Neural progenitor cell (in vitro differentiated cells): ENCODE results near the gene STK24. TPM values are rescaled to one million over a fixed set of nuclear protein-coding genes. Genes with fewer than 3 reads are reported as not detected.

Experiments used
- DNase-seq: peaks from one replicate; pipeline ENCODE4 v3.0.0-alpha.2; 2016; ENCODE audit warnings: low spot score
- H2AFZ ChIP-seq: fragments of 200-600 bp; sonication (generic); replicated peaks from 2 replicates; pipeline ENCODE4 v1.6.1; 2016; ENCODE audit warnings: antibody characterized with exemption
- H3F3A ChIP-seq: fragments of 200-600 bp; sonication (generic); 2 replicates; pipeline ENCODE4 v1.6.1; 2016; ENCODE audit warnings: antibody characterized with exemption, low read depth
- H3K27ac ChIP-seq: fragments of 200-600 bp; sonication (generic); 2 replicates; pipeline ENCODE4 v1.5.1; 2016; ENCODE audit warnings: mild to moderate bottlenecking
- H3K27me3 ChIP-seq: fragments of 200-600 bp; sonication (generic); 2 replicates; pipeline ENCODE4 v1.6.1; 2016; ENCODE audit warnings: mild to moderate bottlenecking, moderate library complexity
- H3K36me3 ChIP-seq: fragments of 200-600 bp; sonication (generic); 2 replicates; pipeline ENCODE4 v1.5.1; 2016
- H3K4me1 ChIP-seq: fragments of 200-600 bp; sonication (generic); 2 replicates; pipeline ENCODE4 v1.6.1; 2016; ENCODE audit warnings: mixed run types
- H3K4me2 ChIP-seq: fragments of 200-600 bp; sonication (generic); 2 replicates; pipeline ENCODE4 v1.6.1; 2016
- H3K4me3 ChIP-seq: fragments of 200-600 bp; sonication (generic); 2 replicates; pipeline ENCODE4 v1.5.1; 2016
- H3K79me2 ChIP-seq: fragments of 200-600 bp; sonication (generic); 2 replicates; pipeline ENCODE4 v1.6.1; 2016; ENCODE audit warnings: low read depth
- H3K9ac ChIP-seq: fragments of 200-600 bp; sonication (generic); 2 replicates; pipeline ENCODE4 v1.6.1; 2016
- H3K9me3 ChIP-seq: fragments of 200-600 bp; sonication (generic); 2 replicates; pipeline ENCODE4 v1.5.1; 2016; ENCODE audit warnings: low read depth
- H4K20me1 ChIP-seq: fragments of 200-600 bp; sonication (generic); 2 replicates; pipeline ENCODE4 v1.6.1; 2016; ENCODE audit warnings: low read depth
- H3K27ac Mint-ChIP-seq: 3 replicates; pipeline ENCODE4 v1.8.0; 2021; ENCODE audit warnings: mixed read lengths
- H3K27me3 Mint-ChIP-seq: 2 replicates; pipeline ENCODE4 v1.8.0; 2022; ENCODE audit warnings: low read depth, mild to moderate bottlenecking, inconsistent platforms, moderate library complexity, mixed read lengths; ENCODE audit not compliant: insufficient read depth
- H3K36me3 Mint-ChIP-seq: 3 replicates; pipeline ENCODE4 v1.8.0; 2021; ENCODE audit warnings: mixed read lengths
- H3K4me1 Mint-ChIP-seq: 3 replicates; pipeline ENCODE4 v1.8.0; 2021; ENCODE audit warnings: mixed read lengths
- H3K4me3 Mint-ChIP-seq: 3 replicates; pipeline ENCODE4 v1.8.0; 2021; ENCODE audit warnings: mild to moderate bottlenecking, moderate library complexity, mixed read lengths
- H3K9me3 Mint-ChIP-seq: 3 replicates; pipeline ENCODE4 v1.8.0; 2020; ENCODE audit warnings: mixed read lengths
- EZH2 ChIP-seq: fragments of 200-600 bp; sonication (generic); IDR thresholded peaks from 2 replicates; pipeline ENCODE4 v1.6.1; 2017; ENCODE audit warnings: antibody characterized with exemption, mild to moderate bottlenecking, moderate library complexity
- EZH2phosphoT487 ChIP-seq: fragments of 200-600 bp; sonication (generic); IDR thresholded peaks from 2 replicates; pipeline ENCODE4 v1.6.1; 2017; ENCODE audit warnings: antibody characterized with exemption
- total RNA-seq: library from RNA; depleted of rRNA; stranded (reverse); fragments of >200 nt; gene quantifications from 2 replicates; pipeline ENCODE4 v1.2.3, GENCODE V29; 2015; ENCODE audit warnings: low replicate concordance
- TF ChIP-seq, protein P1 (sequence below): fragments of 200-600 bp; sonication (generic); IDR thresholded peaks from 2 replicates; pipeline ENCODE4 v1.5.1; 2017; ENCODE audit warnings: antibody characterized with exemption, mild to moderate bottlenecking

The STK24 gene
- total RNA-seq, 1 donor from 2014 or later, result 330 TPM

GRCh38 chr13:98509271-98510155 is 67.4 kb downstream of the STK24 start:
- no peaks in the 10 kb centered on the region for H3K36me3 ChIP-seq
- H3K27ac ChIP-seq, result no peak overlapping the region
- H3K4me3 Mint-ChIP-seq, result no peak overlapping the region
- no peak overlapping the region for H3K9ac ChIP-seq
- H3F3A ChIP-seq, result peaks cover 27% of the 10 kb centered on the region
- peaks cover 39% of the 10 kb centered on the region for H3K4me1 Mint-ChIP-seq
- H3K79me2 ChIP-seq, result peaks cover 99% of the 10 kb centered on the region
- no peaks in the 10 kb centered on the region for H3K9me3 Mint-ChIP-seq
- peak overlapping the region; percentile 0 for H3K4me2 ChIP-seq
- H3K27me3 ChIP-seq, result no peaks in the 10 kb centered on the region
- peaks cover 37% of the 10 kb centered on the region for H3K4me1 ChIP-seq
- H3K9me3 ChIP-seq, result no peaks in the 10 kb centered on the region
- H3K27me3 Mint-ChIP-seq, result peaks cover 2% of the 10 kb centered on the region
- peaks cover 34% of the 10 kb centered on the region for H3K36me3 Mint-ChIP-seq
- H3K27ac Mint-ChIP-seq, result no peak overlapping the region
- TF ChIP-seq, protein P1, sequence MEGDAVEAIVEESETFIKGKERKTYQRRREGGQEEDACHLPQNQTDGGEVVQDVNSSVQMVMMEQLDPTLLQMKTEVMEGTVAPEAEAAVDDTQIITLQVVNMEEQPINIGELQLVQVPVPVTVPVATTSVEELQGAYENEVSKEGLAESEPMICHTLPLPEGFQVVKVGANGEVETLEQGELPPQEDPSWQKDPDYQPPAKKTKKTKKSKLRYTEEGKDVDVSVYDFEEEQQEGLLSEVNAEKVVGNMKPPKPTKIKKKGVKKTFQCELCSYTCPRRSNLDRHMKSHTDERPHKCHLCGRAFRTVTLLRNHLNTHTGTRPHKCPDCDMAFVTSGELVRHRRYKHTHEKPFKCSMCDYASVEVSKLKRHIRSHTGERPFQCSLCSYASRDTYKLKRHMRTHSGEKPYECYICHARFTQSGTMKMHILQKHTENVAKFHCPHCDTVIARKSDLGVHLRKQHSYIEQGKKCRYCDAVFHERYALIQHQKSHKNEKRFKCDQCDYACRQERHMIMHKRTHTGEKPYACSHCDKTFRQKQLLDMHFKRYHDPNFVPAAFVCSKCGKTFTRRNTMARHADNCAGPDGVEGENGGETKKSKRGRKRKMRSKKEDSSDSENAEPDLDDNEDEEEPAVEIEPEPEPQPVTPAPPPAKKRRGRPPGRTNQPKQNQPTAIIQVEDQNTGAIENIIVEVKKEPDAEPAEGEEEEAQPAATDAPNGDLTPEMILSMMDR, result no peak
- TF ChIP-seq EZH2 (no peak), EZH2phosphoT487 (no peak)
- no peak overlapping the region for H2AFZ ChIP-seq
- no peak for DNase-seq
- peaks cover 99% of the 10 kb centered on the region for H4K20me1 ChIP-seq
- H3K4me3 ChIP-seq, result no peak overlapping the region

- H2AFZ ChIP-seq, result no peak overlapping the region
- H3K4me1 ChIP-seq, result peaks cover 37% of the 10 kb centered on the region
- H3K79me2 ChIP-seq, result peaks cover 99% of the 10 kb centered on the region
- H3F3A ChIP-seq, result peaks cover 27% of the 10 kb centered on the region
- no peaks in the 10 kb centered on the region for H3K9me3 ChIP-seq
- no peaks in the 10 kb centered on the region for H3K27me3 ChIP-seq
- peaks cover 3% of the 10 kb centered on the region for H3K27me3 Mint-ChIP-seq
- H3K9ac ChIP-seq, result no peak overlapping the region
- peak overlapping the region; percentile 50 for H3K27ac Mint-ChIP-seq
- H4K20me1 ChIP-seq, result peaks cover 99% of the 10 kb centered on the region
- H3K4me2 ChIP-seq, result peak overlapping the region; percentile 0
- TF ChIP-seq EZH2 (no peak), EZH2phosphoT487 (no peak)
- TF ChIP-seq, protein P1, result no peak
- H3K4me3 Mint-ChIP-seq, result no peak overlapping the region
- no peaks in the 10 kb centered on the region for H3K9me3 Mint-ChIP-seq
- no peak overlapping the region for H3K27ac ChIP-seq
- H3K4me1 Mint-ChIP-seq, result peaks cover 47% of the 10 kb centered on the region
- no peaks in the 10 kb centered on the region for H3K36me3 ChIP-seq
- H3K4me3 ChIP-seq, result no peak overlapping the region
- no peak for DNase-seq
- peaks cover 34% of the 10 kb centered on the region for H3K36me3 Mint-ChIP-seq
Measured at GRCh38 chr13:98508685-98509084, 68.2 kb downstream of the STK24 start.

GRCh38 chr13:98508280-98508679 is 68.6 kb downstream of the STK24 start:
- peaks cover 99% of the 10 kb centered on the region for H3K79me2 ChIP-seq
- H3K27me3 ChIP-seq, result no peaks in the 10 kb centered on the region
- H3K36me3 ChIP-seq, result no peaks in the 10 kb centered on the region
- no peak overlapping the region for H3K4me3 ChIP-seq
- H3K27ac ChIP-seq, result peak overlapping the region; percentile 63
- H2AFZ ChIP-seq, result no peak overlapping the region
- H4K20me1 ChIP-seq, result peaks cover 99% of the 10 kb centered on the region
- Mint-ChIP-seq H3K36me3 (peaks cover 33% of the 10 kb centered on the region), H3K9me3 (no peaks in the 10 kb centered on the region), H3K27me3 (peaks cover 4% of the 10 kb centered on the region), H3K27ac (peak overlapping the region; percentile 50), H3K4me1 (peaks cover 51% of the 10 kb centered on the region), H3K4me3 (no peak overlapping the region)
- peaks cover 37% of the 10 kb centered on the region for H3K4me1 ChIP-seq
- no peak overlapping the region for H3K9ac ChIP-seq
- H3K4me2 ChIP-seq, result peak overlapping the region; percentile 20
- H3F3A ChIP-seq, result peaks cover 27% of the 10 kb centered on the region
- DNase-seq, result no peak
- no peaks in the 10 kb centered on the region for H3K9me3 ChIP-seq
- TF ChIP-seq EZH2phosphoT487, result no peak
- TF ChIP-seq, protein P1, result no peak
